Measurements from ENCODE around the gene COA3.
"Not testable (repeated sequence)": the region's sequence is repeated elsewhere in the genome, so short reads cannot be mapped to it uniquely, and the experiment has no call there.

Gene COA3

DNA sequence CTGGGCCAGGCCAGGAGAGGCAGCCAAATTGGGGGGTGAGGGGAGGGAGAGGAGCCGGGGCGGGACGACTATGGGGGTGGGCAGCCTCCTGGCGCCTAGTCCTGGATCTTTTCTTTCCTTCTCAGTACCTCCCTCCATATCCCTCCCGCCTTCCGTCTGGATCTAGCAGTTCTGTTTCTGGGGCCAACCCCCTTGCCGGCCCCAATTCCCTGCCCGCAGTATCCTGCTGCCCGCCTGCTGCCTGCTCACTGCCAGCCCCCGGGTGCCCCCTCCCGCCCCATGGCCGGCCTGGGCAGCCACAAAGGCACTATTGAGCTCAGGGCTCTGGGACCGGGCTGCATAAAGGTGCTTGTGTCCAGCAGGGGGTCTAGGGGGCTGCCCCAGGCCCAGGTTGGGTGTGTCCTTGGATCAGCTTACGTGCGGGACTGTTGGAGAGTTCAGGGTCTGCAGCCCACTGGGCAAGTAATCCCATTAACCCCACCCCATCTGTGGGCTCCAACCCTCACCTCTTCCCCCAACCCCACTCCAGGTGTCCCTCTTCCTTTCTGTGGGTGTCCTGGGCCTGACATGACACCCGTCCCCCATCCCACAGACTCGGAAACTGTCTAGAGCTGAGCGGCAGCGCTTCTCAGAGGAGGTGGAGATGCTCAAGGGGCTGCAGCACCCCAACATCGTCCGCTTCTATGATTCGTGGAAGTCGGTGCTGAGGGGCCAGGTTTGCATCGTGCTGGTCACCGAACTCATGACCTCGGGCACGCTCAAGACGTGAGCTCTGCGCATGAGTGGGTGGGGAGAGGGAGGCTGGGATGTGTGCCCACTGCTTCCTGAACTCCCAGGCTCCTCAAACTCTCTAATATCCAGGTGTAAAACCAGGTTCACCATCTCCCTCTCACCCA is 16.1 kb downstream of the COA3 start:
- DNase-seq (ENCODE audit: low read depth in 2 of 2) = no peak

DNA sequence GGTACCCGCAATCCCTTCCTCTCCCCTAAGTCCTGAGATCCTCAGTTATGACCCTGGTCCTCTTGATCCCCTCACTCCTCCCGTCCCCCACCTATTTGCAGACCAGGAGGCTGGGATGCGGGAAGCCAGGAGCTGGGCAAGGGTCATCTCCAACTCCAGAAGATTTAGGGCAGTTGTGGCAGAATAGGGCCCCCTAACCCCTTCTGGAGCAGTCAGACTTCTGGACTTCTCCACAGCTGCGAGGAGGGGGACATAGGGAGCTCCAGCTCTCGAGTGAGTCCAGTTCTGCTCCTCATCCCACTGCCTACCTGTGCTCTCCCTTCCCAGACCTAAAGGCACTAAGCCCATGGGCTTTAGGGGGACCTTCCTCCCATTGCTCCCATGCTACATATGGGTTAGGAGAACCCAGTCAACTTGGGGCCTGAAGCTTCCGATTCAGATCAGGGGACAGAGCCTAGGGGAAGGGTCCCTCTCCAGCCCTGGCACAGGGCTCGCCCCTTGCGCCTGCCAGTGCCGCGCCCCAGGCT is 16.8 kb downstream of the COA3 start:
- no peak for DNase-seq (ENCODE audit: low read depth in 2 of 2)

DNA sequence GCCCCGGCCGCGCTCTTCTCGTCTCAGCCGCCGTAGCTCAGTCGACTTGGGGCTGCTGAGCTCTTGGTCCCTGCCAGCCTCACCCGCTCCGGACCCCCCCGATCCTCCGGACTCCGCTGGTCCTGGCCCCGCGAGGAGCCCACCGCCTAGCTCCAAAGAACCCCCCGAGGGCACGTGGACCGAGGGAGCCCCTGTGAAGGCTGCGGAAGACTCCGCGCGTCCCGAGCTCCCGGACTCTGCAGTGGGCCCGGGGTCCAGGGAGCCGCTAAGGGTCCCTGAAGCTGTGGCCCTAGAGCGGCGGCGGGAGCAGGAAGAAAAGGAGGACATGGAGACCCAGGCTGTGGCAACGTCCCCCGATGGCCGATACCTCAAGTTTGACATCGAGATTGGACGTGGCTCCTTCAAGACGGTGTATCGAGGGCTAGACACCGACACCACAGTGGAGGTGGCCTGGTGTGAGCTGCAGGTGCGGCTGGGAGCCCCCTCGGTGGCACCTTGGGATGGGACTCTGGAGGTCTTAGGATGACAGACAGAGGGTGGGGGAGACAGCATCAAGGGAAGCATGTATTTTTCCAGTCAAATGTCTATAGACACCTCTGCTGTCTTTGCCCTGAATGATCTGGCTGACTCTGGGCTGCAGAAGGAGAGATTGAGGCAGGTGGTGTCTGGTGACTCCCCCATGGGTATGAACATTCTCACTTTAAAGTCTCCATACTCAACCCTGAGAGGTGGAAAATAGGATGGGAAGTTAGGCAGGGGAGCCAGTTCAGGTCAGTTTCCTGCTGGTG is 17.5 kb downstream of the COA3 start:
- DNase-seq (ENCODE audit: low read depth in 2 of 2) = no peak

DNA sequence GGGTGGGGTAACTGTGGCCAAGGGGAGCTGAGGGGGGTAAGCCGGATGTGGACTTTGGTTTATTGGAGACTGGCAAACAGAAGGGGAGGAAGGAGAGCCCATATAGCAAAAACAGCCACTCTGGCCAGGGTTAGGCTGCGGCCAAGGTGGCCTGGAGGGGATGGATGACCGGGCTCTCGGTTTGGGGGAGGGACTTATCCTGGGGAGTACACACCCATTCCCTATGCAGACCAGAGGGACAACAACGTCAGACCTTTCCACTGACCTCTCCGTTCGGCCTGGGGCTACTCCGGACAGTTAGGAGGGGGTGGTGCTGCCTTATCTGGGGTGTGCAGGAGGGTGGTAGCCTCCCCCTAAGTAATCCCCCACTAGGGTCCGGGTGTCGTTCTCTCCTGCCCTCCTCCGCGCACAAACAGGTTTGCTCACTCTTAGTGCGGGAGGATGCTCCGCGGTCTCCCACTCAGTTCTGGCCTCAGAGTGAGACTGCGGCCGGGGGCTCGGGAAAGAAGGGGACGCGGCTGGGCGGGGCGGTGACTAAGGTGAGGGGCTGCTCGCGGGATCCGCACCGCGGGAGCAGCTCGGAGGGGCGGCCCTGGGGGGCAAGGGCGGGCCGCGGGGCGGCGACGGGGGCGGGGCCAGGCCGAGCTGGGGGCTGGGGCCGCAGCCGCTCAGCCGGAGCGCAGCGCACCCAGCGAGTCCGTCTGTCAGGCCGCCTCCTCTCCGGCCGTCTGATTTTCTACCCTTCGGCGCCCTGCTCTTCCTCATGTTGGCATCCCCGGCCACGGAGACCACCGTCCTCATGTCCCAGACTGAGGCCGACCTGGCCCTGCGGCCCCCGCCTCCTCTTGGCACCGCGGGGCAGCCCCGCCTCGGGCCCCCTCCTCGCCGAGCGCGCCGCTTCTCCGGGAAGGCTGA is 18.3 kb downstream of the COA3 start, which contains the start of gene WNK4:
WNK4 (plus strand) TSS at position 675 of the 915 bp plus-strand sequence; CDS start at position 764, 89 bp downstream.
- DNase-seq (ENCODE audit: low read depth in 2 of 2) = no peak

DNA sequence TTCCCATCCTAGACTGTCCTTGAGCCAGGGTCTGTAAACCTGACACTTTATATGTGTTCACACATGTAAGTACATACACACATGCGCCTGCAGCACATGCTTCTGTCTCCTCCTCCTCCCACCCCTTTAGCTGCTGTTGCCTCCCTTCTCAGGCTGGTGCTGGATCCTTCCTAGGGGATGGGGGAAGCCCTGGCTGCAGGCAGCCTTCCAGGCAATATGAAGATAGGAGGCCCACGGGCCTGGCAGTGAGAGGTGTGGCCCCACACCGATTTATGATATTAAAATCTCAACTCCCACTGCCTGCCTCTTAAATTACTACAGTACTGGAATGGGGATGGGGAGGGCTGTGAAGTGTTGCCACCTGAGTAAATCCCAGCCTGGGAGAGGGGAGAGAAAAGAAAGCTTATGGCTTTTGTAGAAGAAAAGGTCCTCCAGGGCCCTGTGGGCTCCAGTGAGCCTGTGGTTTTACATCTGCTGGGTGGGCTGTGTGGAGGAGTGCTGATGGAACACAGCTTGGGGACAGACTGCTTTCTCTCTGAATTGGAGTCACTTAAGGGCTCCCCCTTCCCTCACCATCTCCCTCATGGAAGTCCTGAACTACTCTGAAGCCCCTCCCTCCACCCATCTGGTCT is 19.1 kb downstream of the COA3 start:
- DNase-seq (ENCODE audit: low read depth in 2 of 2) = no peak

DNA sequence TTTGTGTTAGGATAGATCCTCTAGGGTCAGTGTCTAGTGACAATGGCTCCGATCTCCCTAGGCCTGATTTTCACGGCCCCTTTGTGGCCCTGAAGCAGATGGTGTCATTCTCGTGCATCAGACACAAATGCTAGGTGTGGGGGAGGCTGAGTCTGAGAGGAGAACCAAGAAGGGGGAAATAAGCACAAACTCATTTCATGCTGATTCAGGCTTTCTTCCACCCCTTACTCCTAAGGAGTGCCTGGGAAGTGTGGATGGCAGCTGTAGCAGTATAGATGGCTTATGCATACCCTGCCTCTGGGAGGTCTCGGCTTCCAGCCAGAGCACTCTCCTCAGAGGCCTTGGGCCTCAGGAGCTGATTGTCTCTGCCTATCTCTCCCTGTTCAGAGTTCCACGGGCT is 19.9 kb downstream of the COA3 start:
- DNase-seq (ENCODE audit: low read depth in 2 of 2) = no peak

DNA sequence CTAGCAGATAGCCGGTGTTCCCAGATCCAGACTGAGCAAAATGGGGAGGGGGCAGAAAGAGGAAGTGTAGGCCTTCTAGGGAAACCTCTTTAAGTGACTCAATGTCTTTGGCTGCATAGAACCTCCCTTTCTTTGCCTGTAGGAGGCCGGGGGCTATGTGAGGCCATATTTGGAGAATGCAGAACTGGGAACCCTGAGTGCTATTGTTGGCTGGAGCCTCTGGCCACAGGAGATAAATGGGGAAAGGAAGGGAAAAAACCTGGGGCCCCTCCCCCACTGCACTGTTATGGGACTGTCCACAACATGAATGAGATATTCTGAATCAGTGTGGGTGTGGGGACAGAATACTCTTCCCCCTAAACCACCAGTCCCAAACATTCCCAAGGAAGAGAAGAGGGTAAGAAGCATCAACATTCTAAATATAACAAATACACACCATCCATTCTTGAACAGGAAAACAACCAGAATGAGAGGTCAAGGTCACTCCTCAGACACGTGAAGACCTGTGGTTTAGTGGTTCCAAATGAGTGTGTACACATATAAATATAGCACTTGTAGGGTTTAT is 22.9 kb downstream of the COA3 start:
- no peak for DNase-seq (ENCODE audit: low read depth in 2 of 2)

DNA sequence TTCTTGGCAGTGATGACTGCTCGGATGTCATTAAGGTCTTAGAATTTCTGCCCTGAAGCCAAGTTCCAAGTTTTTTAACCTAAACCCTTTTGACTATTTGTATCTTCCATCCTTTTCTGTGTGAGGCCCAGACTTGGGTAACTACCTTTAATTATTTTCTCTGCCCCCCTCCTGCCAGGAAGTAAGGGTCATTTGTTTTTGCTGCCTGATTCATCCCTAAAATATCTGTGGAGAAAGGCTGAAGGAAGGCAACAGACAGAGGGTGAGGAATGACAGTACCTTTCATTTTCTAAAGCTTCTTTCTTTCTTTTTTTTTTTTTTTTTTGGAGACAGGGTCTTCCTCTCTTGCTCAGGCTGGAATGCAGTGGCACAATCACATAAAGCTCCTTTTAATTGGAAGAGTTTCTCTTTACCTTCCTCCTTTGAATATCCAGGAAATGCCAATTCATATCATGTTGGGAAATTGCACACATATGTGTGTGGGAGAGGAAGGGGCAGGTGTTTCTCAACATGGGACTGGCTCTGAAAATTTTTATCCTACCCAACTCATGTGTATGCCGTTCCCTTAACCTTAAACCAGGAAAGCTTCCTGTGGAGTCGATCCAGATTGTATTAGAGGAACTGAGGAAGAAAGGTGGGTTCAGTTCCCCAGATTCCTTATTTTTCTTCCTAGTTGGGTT is 24.3 kb downstream of the COA3 start:
- DNase-seq (ENCODE audit: low read depth in 2 of 2) = no peak

DNA sequence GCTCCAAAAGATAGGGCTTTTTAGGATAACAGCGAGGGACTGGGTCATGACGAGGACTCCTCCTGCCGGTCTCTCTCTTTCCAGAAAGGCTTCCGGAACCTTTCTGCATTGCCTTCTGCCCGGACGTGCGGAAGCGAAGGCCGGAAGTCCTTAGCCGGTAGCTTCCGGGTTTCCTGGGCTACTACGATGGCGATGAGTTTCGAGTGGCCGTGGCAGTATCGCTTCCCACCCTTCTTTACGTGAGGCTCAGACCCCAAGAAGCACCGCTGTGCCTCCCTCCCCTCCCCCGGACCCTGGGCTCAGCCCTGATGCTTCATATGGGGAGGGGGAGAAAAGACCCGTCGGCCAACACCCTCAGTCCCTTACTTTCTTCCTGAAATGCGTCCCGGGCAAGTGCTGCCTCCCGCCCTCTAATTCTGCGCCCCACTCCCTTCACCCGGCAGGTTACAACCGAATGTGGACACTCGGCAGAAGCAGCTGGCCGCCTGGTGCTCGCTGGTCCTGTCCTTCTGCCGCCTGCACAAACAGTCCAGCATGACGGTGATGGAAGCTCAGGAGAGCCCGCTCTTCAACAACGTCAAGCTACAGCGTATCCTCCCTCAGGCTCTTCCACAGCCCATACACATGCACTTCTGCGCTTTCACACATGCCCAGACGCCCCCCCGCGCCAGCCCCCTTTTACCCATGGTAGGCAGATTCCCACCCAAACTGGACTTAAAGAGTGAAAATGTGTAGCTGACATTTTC is 25.0 kb downstream of the COA3 start, which contains the start of gene VPS25:
VPS25 (plus strand) TSS at position 160 of the 746 bp plus-strand sequence; CDS start at position 187, 27 bp downstream.
- DNase-seq (ENCODE audit: low read depth in 2 of 2) = peak; percentile 56

DNA sequence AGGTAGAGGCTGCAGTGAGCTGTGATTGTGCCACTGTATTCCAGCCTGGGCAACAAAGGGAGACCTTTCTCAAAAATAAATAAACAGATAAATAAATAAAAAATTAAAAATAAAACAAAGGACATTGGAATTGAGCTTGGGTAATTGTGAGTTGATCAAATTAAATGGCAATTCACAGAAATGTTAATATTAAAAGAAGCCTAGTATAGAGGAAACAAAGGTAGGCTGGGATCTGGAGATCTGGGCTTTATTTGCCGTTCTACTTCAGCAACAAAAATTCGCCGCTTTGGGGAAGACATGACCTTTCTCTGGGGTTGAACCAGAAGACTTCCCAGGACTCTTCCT is 25.6 kb downstream of the COA3 start:
- no peak for DNase-seq (ENCODE audit: low read depth in 2 of 2)

DNA sequence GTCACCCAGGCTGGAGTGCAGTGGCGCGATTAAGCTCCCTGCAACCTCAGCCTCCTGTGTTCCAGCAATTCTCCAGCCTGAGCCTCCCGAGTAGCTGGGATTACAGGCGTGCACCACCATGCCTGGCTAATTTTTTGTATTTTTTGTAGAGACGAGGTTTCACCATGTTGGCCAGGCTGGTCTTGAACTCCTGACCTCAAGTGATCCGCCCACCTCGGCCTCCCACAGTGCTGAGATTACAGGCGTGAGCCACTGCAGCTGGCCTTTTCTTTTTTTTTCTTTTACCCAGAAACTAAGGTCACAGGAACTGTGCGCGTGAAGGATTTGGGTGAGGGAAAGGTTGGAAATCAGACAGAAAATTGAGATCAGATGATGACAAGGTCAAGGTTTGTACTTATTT is 28.5 kb downstream of the COA3 start:
- not testable (repeated sequence) for DNase-seq (ENCODE audit: low read depth in 2 of 2)

DNA sequence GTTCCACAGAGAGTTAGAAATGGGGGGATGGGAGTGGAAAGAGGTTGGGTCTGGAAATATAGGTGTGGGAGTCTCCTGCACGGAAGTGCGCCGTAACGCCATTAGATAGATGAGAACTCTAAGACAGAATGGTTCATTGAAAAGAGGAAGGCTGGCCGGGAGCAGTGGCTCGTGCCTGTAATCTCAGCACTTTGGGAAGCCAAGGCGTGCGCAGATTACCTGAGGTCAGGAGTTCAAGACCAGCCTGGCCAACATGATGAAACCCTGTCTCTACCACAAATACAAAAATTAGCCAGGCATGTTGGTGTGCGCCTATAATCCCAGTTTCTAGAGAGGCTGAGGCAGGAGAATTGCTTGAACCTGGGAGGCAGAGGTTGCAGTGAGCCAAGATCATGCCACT is 30.5 kb downstream of the COA3 start:
- not testable (repeated sequence) for DNase-seq (ENCODE audit: low read depth in 2 of 2)

DNA sequence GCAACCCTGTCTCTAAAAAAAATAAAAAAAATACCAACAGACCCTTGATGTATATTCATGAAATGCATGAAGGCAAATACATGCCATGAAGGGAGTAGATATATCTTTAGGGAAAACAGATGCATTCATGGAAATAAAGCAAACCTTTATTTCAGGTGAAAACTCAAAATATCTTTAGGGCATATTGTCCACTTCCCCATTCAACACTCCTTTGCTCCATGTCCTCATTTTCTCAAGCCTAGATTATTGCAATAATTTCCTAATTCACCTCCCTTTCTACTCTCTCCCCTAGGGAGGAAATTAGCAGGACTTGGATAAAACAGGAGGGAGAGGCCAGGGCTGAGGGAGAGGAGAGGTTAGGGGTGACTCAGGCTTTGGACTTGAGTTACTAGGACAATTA is 31.0 kb downstream of the COA3 start:
- DNase-seq (ENCODE audit: low read depth in 2 of 2) = no peak

DNA sequence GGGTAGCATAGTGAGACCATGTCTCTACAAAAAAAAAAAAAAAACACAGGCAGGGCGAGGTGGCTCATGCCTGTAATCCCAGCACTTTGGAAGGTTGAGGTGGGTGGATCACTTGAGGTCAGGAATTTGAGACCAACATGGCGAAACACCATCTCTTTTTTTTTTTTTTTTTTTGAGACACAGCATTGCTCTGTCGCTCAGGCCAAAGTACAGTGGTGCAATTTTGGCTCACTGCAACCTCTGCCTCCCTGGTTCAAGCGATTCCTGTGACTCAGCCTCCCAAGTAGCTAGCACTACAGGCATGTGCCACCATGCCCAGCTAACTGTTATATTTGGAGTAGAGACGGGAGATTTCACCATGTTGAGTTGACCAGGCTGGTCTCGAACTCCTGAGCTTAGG is 32.4 kb downstream of the COA3 start:
- no peak for DNase-seq (ENCODE audit: low read depth in 2 of 2)

DNA sequence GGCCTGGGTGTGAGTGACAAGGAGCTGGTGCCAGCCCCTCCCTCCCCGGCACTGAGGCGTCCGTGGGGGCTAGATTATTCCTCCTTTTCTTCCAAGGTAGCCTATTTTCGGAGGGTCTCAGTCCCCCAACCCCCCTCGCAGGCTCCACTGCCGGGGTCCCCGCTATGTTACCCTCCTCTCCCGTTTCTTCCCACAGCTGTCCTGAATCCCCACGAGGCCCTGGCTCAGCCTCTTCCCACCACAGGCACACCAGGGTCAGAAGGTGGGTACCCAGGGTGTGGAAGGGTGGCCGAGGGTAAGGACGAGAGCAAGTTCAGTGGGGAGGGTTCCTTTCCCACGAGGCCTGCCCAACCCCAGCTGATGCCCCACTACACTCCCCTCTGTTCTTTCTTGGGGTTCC is 36.9 kb downstream of the COA3 start:
- no peak for DNase-seq (ENCODE audit: low read depth in 2 of 2)

DNA sequence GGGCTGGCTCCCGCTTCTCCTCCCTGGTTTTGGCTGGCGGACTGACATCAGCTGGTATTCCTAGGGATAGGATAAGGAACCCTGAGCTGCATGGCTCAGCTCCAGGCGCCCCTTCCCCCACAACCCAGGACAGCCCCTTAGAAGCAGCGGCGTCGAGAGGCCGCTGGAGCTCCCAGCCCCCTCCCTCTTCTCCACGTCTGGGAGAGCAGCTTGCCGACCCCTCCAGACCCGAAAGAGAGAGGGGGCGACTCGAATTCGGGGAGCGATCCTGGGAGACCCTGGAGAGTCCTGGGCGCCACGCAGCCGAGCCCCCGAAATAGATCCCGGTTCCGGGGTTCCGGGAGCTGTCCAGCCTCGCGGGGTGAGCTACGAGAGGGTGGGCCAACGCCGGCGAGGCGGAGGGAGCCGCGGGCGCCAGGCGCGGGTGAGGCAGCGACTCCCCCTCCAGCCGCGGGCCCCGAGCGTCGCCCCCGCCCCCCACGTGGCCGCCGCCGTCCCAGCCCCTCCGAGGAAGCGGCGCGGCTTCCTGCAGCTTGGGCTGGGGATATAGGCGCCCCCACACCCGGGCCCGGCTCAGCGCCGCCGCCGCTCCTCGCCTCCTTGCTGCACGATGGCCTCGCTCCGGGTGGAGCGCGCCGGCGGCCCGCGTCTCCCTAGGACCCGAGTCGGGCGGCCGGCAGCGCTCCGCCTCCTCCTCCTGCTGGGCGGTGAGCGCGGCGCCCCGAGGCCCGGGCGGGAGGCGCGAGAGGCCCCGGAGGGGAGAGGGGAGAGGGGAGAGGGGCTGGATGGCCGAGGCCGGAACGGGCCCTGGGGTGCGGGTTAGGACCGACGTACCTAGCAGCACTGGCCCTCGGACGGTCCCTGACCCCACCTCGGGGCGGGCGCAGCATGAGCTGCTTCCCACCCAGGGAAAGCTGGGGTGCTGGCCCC is 37.6 kb downstream of the COA3 start, which contains the start of gene RAMP2:
RAMP2 (plus strand) TSS at position 576 of the 930 bp plus-strand sequence; CDS start at position 611, 35 bp downstream.
- DNase-seq (ENCODE audit: low read depth in 2 of 2) = no peak

DNA sequence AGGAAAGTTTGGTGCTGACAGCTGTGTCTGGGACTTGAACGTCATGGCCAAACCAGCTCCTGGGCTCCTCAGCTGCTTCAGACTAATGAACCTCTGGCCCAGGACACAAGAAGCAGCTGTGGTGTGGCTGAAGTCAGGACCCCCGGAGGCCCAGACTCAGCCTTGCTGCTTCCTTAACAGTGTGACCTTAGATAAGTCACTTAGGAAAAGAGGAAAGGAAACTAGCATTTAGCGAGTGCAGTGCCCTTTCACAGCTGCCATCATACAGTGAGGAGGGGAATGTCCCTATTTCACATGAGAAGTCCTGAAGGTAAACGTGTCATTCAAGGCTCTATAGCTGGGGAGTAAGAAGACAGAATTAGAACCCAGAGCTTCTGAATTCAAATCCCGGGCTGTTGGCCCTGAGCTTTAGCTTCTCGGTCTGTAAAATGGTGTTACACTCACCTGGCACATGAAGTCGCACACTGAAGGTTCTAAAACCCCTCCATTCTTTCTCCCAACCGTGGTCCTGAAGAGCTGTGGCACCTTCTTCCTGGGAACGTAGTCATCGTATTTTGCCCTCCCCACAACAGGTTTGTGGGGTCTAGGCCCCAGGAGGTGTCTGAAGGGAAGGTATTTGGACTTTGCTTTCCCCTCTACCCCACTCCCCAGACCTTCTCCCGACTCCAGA is 38.4 kb downstream of the COA3 start:
- no peak for DNase-seq (ENCODE audit: low read depth in 2 of 2)

DNA sequence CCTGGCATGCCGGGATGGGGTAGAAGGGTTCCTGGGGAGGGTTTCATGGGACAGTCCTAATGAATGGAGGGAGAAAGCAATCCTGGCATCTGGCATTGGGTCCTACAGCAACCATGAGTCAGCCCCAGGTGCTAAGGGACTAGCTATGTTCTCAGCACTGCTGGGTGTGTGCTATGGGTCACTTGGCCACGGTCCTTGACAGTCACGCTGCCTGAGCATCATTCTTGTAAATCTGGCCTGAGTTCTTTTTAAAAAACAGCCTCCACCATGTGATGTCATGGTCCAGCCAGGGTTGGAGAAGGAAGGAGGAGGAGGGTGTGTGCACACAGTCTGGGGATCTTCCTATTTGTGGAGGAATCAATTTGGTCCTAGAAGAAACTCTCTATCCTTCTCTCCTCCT is 43.7 kb downstream of the COA3 start:
- DNase-seq (ENCODE audit: low read depth in 2 of 2) = no peak
